Keratinocyte (primary cell): ENCODE results near the gene SNX2. TPM values are rescaled to one million over a fixed set of nuclear protein-coding genes. Genes with fewer than 3 reads are reported as not detected.

Experiments
- DNase-seq: peaks from one replicate; pipeline ENCODE4 v3.0.0-alpha.2; 2011; ENCODE audit warnings: low read depth, missing footprints, low spot score
- FAIRE-seq: peaks from 2 replicates; lab custom pipeline; 2011; peaks lifted over from hg19 to GRCh38; lab: Jason Lieb, UNC
- H2AFZ ChIP-seq: 2 replicates; pipeline ENCODE4 v1.6.0; 2012; ENCODE audit warnings: low read length, control low read depth, inconsistent platforms; ENCODE audit not compliant: control insufficient read depth
- H3K27ac ChIP-seq: 2 replicates; pipeline ENCODE4 v1.5.1; 2011; ENCODE audit warnings: low read length; ENCODE audit not compliant: control insufficient read depth, insufficient read depth
- H3K27me3 ChIP-seq: 3 replicates; pipeline ENCODE4 v1.6.0; 2011; ENCODE audit warnings: low read length; ENCODE audit not compliant: control insufficient read depth, insufficient read depth; ENCODE audit errors: extremely low read depth
- H3K36me3 ChIP-seq, 2 experiments: 2 replicates in 1 of 2; 3 replicates in 1 of 2; pipeline ENCODE4 v1.5.1; 2011; ENCODE audit warnings: low read length in 2 of 2, mild to moderate bottlenecking in 1 of 2; ENCODE audit not compliant: control insufficient read depth in 2 of 2, insufficient read depth in 2 of 2; ENCODE audit errors: extremely low read depth in 1 of 2
- H3K4me1 ChIP-seq: 3 replicates; pipeline ENCODE4 v1.5.1; 2011; ENCODE audit warnings: low read length; ENCODE audit not compliant: control insufficient read depth, insufficient read depth; ENCODE audit errors: extremely low read depth
- H3K4me2 ChIP-seq: 3 replicates; pipeline ENCODE4 v1.6.0; 2011; ENCODE audit warnings: low read depth, low read length; ENCODE audit not compliant: control insufficient read depth, insufficient read depth; ENCODE audit errors: extremely low read depth
- H3K4me3 ChIP-seq, 3 experiments: fragments of 200-600 bp in 1 of 3; sonication (generic) in 1 of 3; 2 replicates in 2 of 3; 3 replicates in 1 of 3; pipeline ENCODE4 v1.5.1; 2011 to 2016; ENCODE audit warnings: low read length in 3 of 3, mild to moderate bottlenecking in 3 of 3, control low read depth in 2 of 3, inconsistent platforms in 1 of 3, low read depth in 1 of 3, mixed read lengths in 1 of 3, mixed run types in 1 of 3, moderate library complexity in 1 of 3; ENCODE audit not compliant: control insufficient read depth in 2 of 3, insufficient read depth in 2 of 3; ENCODE audit errors: extremely low read depth in 1 of 3
- H3K79me2 ChIP-seq: 2 replicates; pipeline ENCODE4 v1.6.0; 2012; ENCODE audit warnings: low read length; ENCODE audit not compliant: control insufficient read depth, insufficient read depth
- H3K9ac ChIP-seq: 3 replicates; pipeline ENCODE4 v1.6.0; 2011; ENCODE audit warnings: low read length; ENCODE audit not compliant: control insufficient read depth, insufficient read depth; ENCODE audit errors: extremely low read depth
- H3K9me1 ChIP-seq: 3 replicates; pipeline ENCODE4 v1.6.0; 2011; ENCODE audit warnings: low read length; ENCODE audit not compliant: control insufficient read depth, insufficient read depth; ENCODE audit errors: extremely low read depth
- H3K9me3 ChIP-seq: 2 replicates; pipeline ENCODE4 v1.5.1; 2012; ENCODE audit warnings: low read depth, low read length; ENCODE audit not compliant: control insufficient read depth
- H4K20me1 ChIP-seq: 3 replicates; pipeline ENCODE4 v1.6.0; 2011; ENCODE audit warnings: low read length; ENCODE audit not compliant: control insufficient read depth, insufficient read depth; ENCODE audit errors: extremely low read depth
- EZH2 ChIP-seq: IDR thresholded peaks from one replicate; pipeline ENCODE4 v1.6.1; 2012; ENCODE audit warnings: inconsistent platforms, mild to moderate bottlenecking, low read length, moderate library complexity
- dilution Hi-C: fragments of 300-500 bp; cut with MboI; formaldehyde crosslinking; loops from one replicate; pipeline ENCODE4 v1.7.0; 2020; ENCODE audit warnings: low sequenced_read_pairs; ENCODE audit not compliant: extremely low pct_ligation_motif_present
- polyA plus RNA-seq, 5 experiments: library from polyadenylated mRNA; depleted of rRNA in 3 of 5; stranded (reverse) in 3 of 5; stranded (forward) in 1 of 5; unstranded in 1 of 5; fragments of >200 nt; gene quantifications; 1 replicate in 1 of 5; 2 replicates in 3 of 5; 3 replicates in 1 of 5; pipeline versions ENCODE4 v1.2.1 to v1.2.3, GENCODE V29; 2011 to 2012; ENCODE audit warnings: missing spikeins in 2 of 5, low read depth in 1 of 5, low replicate concordance in 1 of 5
- TF ChIP-seq, protein P1 (sequence below), 3 experiments: IDR thresholded peaks in 1 of 3; conservative IDR thresholded peaks in 1 of 3; optimal IDR thresholded peaks in 1 of 3; 2 replicates in 2 of 3; 3 replicates in 1 of 3; pipeline versions ENCODE3 to v1.5.1; 2011; ENCODE audit warnings: low read length in 3 of 3, mild to moderate bottlenecking in 3 of 3, moderate library complexity in 2 of 3, control low read depth in 1 of 3, inconsistent platforms in 1 of 3; ENCODE audit not compliant: insufficient read depth in 2 of 3; ENCODE audit errors: extremely low read depth in 1 of 3

The SNX2 gene
- polyA plus RNA-seq, 1 donor (not counting 4 experiments of a cell fraction or from before 2014, with no cell fraction given), result 87.8 TPM

DNA sequence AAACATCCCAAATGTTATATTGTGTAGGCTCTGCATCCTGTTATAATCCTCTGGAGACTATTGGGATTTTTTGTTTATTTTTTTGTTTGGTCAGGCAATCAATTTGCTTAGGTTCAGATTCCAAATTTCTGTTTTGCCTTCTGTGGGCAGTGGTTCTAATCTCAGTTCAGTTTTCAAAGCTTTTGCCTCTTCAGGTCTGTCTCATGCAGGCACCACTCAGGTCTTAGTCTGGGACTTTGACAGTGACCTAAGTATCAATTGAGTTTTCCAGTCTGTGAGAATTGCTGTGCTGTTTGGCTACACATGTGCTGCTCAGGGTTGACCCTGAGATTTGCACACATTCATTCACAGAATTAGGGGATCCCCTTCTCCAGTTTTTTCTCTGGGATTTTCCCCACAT is 14.1 kb downstream of the SNX2 start:
- no peaks in the 10 kb centered on the region for H3K4me1 ChIP-seq
- no peaks in the 10 kb centered on the region for H3K9me1 ChIP-seq
- no peaks in the 10 kb centered on the region for H4K20me1 ChIP-seq
- H3K79me2 ChIP-seq, result peaks cover 38% of the 10 kb centered on the region
- H3K27me3 ChIP-seq, result no peaks in the 10 kb centered on the region
- H3K36me3 ChIP-seq, result no peaks in the 10 kb centered on the region
- H2AFZ ChIP-seq, result no peak overlapping the region
- H3K4me3 ChIP-seq, result no peak overlapping the region
- no peaks in the 10 kb centered on the region for H3K9me3 ChIP-seq
- no peak overlapping the region for H3K4me2 ChIP-seq
- H3K27ac ChIP-seq, result no peak overlapping the region
- FAIRE-seq (no peak), DNase-seq (no peak)
- H3K9ac ChIP-seq, result no peak overlapping the region
- dilution Hi-C loops, result no loop called here
- no peak for TF ChIP-seq EZH2
- TF ChIP-seq, protein P1, sequence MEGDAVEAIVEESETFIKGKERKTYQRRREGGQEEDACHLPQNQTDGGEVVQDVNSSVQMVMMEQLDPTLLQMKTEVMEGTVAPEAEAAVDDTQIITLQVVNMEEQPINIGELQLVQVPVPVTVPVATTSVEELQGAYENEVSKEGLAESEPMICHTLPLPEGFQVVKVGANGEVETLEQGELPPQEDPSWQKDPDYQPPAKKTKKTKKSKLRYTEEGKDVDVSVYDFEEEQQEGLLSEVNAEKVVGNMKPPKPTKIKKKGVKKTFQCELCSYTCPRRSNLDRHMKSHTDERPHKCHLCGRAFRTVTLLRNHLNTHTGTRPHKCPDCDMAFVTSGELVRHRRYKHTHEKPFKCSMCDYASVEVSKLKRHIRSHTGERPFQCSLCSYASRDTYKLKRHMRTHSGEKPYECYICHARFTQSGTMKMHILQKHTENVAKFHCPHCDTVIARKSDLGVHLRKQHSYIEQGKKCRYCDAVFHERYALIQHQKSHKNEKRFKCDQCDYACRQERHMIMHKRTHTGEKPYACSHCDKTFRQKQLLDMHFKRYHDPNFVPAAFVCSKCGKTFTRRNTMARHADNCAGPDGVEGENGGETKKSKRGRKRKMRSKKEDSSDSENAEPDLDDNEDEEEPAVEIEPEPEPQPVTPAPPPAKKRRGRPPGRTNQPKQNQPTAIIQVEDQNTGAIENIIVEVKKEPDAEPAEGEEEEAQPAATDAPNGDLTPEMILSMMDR (optimal IDR thresholded peaks at IDR 0.05 in 1 of 3, IDR thresholded peaks at IDR 0.05 in 1 of 3, conservative IDR thresholded peaks at IDR 0.05 in 1 of 3; ENCODE audit: extremely low read depth in 1 of 3, insufficient read depth in 2 of 3, low read length in 3 of 3), result no peak

DNA sequence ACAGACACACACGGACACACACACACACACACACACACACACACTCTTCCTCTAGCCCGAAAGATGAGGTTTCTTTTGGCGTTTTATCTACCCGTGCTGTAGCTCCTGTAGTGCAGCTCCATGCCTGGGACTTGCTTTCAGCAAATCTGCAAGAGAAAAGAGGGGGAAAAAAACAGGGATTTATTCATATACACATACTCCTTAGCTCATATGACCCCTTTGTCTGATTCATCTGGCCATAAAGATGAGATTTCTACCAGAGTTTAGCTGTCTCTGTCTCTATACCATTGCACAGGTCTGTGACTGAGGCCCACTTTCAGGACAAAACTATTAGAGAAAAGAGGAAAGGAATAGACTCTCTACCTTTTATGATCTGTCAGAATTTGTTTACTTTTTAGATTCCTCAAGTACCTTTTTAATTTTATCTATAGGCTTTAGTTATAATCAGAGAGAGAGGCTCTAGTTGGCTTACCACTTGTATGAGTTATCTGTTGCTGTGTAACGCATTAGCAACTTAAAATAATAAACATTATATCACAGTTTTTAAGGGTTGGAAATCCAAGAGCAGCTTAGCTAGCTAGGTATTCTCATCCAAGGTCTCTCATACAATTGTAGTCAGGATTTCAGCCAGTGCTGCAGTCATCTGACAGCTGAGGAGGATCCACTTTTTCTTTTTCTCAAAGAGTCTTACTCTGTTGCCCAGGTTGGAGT is 14.7 kb downstream of the SNX2 start:
- H3K36me3 ChIP-seq, result no peaks in the 10 kb centered on the region
- no peaks in the 10 kb centered on the region for H3K9me1 ChIP-seq
- dilution Hi-C loops, result no loop called here
- H3K9ac ChIP-seq, result no peak overlapping the region
- no peaks in the 10 kb centered on the region for H3K4me1 ChIP-seq
- H3K27ac ChIP-seq, result no peak overlapping the region
- H3K79me2 ChIP-seq, result peaks cover 35% of the 10 kb centered on the region
- H3K4me2 ChIP-seq, result no peak overlapping the region
- H2AFZ ChIP-seq, result no peak overlapping the region
- H4K20me1 ChIP-seq, result no peaks in the 10 kb centered on the region
- H3K27me3 ChIP-seq, result no peaks in the 10 kb centered on the region
- DNase-seq, result no peak
- TF ChIP-seq, protein P1 (optimal IDR thresholded peaks at IDR 0.05 in 1 of 3, IDR thresholded peaks at IDR 0.05 in 1 of 3, conservative IDR thresholded peaks at IDR 0.05 in 1 of 3; ENCODE audit: extremely low read depth in 1 of 3, insufficient read depth in 2 of 3, low read length in 3 of 3), result no peak
- TF ChIP-seq EZH2, result no peak
- H3K4me3 ChIP-seq, result no peak overlapping the region
- no peak for FAIRE-seq
- H3K9me3 ChIP-seq, result no peaks in the 10 kb centered on the region
